ENCODE data around the gene AFAP1L2. TPM values are rescaled to one million over a fixed set of nuclear protein-coding genes. Genes with fewer than 3 reads are reported as not detected.
A peak's percentile ranks its signal among the peaks of the same experiment; 100 is the strongest.

Gene AFAP1L2
- total RNA-seq, 3 donors from 2014 or later = 4.2 to 43.9 (median 20.0) TPM

GRCh38 chr10:114332301-114333192 lies 71.8 kb downstream of the AFAP1L2 start:
- no peaks in the 10 kb centered on the region for H3K36me3 ChIP-seq
- DNase-seq (ENCODE audit: low spot score in 2 of 2) = no peak
- H3K4me1 ChIP-seq = peaks cover 3 to 8% of the 10 kb centered on the region in 2 donors
- H3K9me3 ChIP-seq = no peaks in the 10 kb centered on the region
- peak overlapping the region in 1 of 2 donors; percentile 69 for H3K27ac ChIP-seq
- TF ChIP-seq CTCF (IDR thresholded peaks at IDR 0.05) = no peak
- TF ChIP-seq POLR2AphosphoS5 (IDR thresholded peaks at IDR 0.05) = no peak
- no peak for TF ChIP-seq POLR2A (IDR thresholded peaks at IDR 0.05)
- H3K4me3 ChIP-seq = no peak overlapping the region
- intact Hi-C loops (cut with DNase I; ENCODE audit: low total_unique reads) = no loop called here
- no peaks in the 10 kb centered on the region for H3K27me3 ChIP-seq

GRCh38 chr10:114329634-114330365 lies 74.5 kb downstream of the AFAP1L2 start:
- H3K27ac ChIP-seq = no peak overlapping the region
- no peaks in the 10 kb centered on the region for H3K36me3 ChIP-seq
- H3K4me1 ChIP-seq = peaks cover 0 to 8% of the 10 kb centered on the region in 2 donors
- no peak for DNase-seq (ENCODE audit: low spot score in 2 of 2)
- TF ChIP-seq CTCF (IDR thresholded peaks at IDR 0.05) (no peak), POLR2A (IDR thresholded peaks at IDR 0.05) (no peak), POLR2AphosphoS5 (IDR thresholded peaks at IDR 0.05) (no peak)
- intact Hi-C loops (cut with DNase I; ENCODE audit: low total_unique reads) = no loop called here
- no peak overlapping the region for H3K4me3 ChIP-seq
- no peaks in the 10 kb centered on the region for H3K9me3 ChIP-seq
- H3K27me3 ChIP-seq = no peaks in the 10 kb centered on the region

- no peak for DNase-seq (ENCODE audit: low spot score in 2 of 2)
- no peak overlapping the region for H3K4me3 ChIP-seq
- intact Hi-C loops (cut with DNase I; ENCODE audit: low total_unique reads) = no loop called here
- no peaks in the 10 kb centered on the region for H3K36me3 ChIP-seq
- no peak overlapping the region for H3K27ac ChIP-seq
- H3K9me3 ChIP-seq = no peaks in the 10 kb centered on the region
- no peaks in the 10 kb centered on the region for H3K27me3 ChIP-seq
- peaks cover 0 to 1% of the 10 kb centered on the region in 2 donors for H3K4me1 ChIP-seq
- TF ChIP-seq CTCF (IDR thresholded peaks at IDR 0.05) (no peak), POLR2A (IDR thresholded peaks at IDR 0.05) (no peak), POLR2AphosphoS5 (IDR thresholded peaks at IDR 0.05) (no peak)
Measured at GRCh38 chr10:114328874-114329273, 75.4 kb downstream of the AFAP1L2 start.

GRCh38 chr10:114328441-114328812 lies 75.9 kb downstream of the AFAP1L2 start:
- Histone ChIP-seq H3K27me3 (no peaks in the 10 kb centered on the region), H3K4me3 (no peak overlapping the region), H3K9me3 (no peaks in the 10 kb centered on the region), H3K4me1 (no peaks in the 10 kb centered on the region), H3K27ac (no peak overlapping the region), H3K36me3 (no peaks in the 10 kb centered on the region)
- intact Hi-C loops (cut with DNase I; ENCODE audit: low total_unique reads) = no loop called here
- no peak for TF ChIP-seq CTCF (IDR thresholded peaks at IDR 0.05)
- no peak for TF ChIP-seq POLR2AphosphoS5 (IDR thresholded peaks at IDR 0.05)
- TF ChIP-seq POLR2A (IDR thresholded peaks at IDR 0.05) = no peak
- no peak for DNase-seq (ENCODE audit: low spot score in 2 of 2)
